GM20000 (cell line): ENCODE data around the gene PLEKHM3.

Experiments
- DNase-seq: peaks from one replicate; pipeline ENCODE4 v3.0.0; 2012; ENCODE audit warnings: low spot score
- TF ChIP-seq, protein P1 (sequence below): IDR thresholded peaks from 2 replicates; pipeline ENCODE4 v1.5.1; 2012; ENCODE audit warnings: mild to moderate bottlenecking, control low read depth; ENCODE audit errors: extremely low read depth, missing control alignments

The PLEKHM3 gene

DNA sequence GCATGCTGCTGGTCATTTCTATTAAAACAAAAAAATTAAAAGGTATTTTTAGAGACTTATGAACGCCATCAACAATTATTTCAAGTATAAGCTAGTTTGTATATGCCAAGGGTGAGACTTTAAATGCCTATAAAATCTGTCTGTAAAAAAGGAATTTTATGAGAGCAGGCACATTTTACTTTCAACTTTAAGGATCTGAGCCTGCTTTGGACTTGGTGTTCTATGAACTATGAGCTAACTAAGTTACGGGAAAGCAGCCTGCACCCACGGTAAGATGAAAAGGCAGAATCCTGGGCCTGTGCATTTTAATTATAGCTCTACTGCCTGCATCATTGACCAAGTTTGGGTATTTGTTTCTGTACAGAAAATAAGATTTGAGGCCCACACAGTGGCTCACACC, 95.4 kb downstream of the PLEKHM3 start:
- TF ChIP-seq, protein P1, sequence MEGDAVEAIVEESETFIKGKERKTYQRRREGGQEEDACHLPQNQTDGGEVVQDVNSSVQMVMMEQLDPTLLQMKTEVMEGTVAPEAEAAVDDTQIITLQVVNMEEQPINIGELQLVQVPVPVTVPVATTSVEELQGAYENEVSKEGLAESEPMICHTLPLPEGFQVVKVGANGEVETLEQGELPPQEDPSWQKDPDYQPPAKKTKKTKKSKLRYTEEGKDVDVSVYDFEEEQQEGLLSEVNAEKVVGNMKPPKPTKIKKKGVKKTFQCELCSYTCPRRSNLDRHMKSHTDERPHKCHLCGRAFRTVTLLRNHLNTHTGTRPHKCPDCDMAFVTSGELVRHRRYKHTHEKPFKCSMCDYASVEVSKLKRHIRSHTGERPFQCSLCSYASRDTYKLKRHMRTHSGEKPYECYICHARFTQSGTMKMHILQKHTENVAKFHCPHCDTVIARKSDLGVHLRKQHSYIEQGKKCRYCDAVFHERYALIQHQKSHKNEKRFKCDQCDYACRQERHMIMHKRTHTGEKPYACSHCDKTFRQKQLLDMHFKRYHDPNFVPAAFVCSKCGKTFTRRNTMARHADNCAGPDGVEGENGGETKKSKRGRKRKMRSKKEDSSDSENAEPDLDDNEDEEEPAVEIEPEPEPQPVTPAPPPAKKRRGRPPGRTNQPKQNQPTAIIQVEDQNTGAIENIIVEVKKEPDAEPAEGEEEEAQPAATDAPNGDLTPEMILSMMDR = no peak
- no peak for DNase-seq

DNA sequence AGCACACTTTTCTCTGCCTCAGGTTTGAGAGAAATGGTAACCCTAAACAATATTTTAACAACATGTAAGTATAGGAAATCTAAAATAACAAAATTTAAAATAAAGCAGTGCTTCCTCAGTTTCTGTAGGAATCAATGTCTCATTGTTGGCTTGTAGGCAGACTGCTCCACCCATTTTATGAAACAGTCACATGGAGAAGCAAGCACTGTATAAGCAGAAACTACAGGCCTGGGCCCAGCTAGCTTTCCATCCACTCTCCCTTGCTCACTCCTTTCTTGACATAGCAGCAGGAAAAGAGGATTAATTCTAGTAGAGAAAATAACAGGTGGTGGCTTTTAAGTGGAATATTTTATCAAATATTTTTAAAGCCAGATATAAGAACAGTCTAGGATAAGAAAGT, 97.2 kb downstream of the PLEKHM3 start:
- DNase-seq = no peak
- TF ChIP-seq, protein P1 = no peak

DNA sequence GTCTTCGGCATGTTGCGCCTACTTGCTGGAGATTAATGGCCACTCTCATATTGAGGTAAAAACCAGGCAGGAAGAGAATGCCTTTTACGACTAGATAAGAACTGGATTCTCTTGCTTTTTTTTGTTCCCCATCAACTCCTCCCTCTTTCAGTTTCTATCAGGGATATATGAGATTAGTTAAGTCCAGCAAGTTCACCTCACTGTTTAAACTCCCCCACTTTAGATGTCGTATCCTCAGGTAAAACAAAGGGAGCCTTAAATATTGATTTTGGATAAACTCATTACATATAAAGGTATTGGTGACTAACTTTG, 98.4 kb downstream of the PLEKHM3 start:
- no peak for DNase-seq
- TF ChIP-seq, protein P1 = no peak

DNA sequence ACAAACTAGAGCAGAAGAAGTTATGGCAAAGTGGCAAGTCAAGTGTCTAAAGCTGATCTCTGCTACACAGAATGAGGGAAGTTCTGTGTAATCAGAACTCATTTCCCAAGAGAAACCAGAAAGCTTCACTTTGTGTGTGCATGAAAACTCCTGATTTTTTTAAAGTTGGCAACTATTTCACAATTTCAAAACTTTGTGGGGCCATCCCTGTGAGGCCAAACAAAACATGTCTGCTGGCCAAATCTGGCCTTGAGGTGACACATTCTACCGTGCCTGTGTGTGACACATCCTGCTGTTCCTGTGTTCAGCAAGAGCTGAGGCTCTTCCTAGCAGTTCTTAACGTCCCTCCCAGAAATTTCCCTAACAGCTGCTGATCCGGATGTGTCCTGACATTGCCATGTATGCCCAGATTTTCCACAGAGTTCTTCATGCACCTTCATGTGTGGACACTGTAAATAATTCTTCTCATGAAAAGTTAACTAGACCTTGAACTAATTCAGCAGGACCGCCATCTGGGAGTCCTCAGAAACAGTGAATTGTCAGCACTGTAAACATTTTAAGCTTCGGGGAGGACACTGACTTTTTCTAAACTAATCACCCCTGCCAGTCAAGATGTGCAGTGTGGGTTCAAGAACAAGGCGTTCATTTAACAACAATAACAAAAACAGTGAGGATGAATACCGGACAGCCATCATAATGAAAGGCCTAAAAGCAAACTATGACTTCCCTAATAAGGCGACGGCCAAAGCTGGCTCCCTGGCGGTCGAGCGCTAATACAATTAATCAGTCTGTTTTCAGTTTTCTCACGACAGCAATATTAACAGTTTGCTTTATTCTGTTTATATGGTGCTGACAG, 99.0 kb downstream of the PLEKHM3 start:
- no peak for DNase-seq

DNA sequence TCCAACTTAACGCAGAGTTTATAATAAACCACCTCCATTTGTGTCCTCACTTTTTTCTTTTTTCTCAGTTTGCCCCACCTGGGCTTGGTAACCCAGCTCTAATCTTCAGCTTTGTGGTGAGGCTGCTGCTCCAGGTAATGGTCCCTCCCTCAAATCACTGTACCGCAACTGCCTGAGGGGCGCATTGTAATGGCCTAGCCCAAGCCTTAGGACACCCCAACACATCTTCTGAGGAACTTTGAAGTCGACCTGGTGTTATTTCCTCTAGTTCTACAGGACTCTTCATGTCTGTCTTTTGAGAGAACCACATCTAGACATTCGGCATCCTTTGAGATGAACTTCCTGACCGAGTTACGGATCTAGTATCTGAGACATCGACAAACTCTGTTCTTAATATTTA, 99.7 kb downstream of the PLEKHM3 start:
- TF ChIP-seq, protein P1 = no peak
- DNase-seq = no peak

More for the DNA sequence above, 99.0 kb downstream of the PLEKHM3 start:
- TF ChIP-seq, protein P1 = no peak

DNA sequence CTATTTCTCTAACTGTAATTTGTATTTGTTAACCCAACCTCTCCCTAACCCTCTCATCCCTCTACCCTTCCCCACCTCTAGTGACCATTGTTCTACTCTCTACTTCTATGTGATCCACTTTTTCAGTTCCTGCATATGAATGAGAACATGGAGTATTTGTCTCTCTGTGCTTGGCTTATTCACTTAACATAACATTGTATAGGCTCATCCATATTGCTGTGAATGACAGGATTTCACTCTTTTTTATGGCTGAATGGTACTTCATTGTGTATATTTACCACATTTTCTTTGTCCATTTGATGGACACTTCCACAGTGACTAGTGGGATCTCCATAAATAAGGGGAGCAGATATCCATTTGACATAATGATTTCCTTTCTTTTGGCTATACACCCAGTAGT, 103.7 kb downstream of the PLEKHM3 start:
- DNase-seq = no peak
- TF ChIP-seq, protein P1 = no peak

DNA sequence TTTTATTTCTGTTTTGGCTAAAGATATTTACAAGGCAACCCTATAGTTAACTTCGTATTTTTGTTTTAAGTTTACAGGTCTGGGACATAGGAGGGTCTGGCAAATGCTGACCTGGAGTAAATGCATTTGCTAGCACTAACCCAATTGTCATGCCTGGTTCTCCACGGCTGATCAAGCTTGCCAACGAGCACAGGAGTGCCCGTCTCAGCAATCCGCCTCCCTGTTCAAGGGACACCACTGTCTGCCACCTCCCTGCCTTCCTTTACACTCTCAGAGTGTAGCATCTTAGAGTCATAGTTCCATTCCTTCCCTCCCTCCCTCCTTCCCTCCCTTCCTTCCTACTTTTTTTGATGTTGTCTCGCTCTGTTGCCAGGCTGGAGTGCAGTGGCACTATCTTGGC, 104.6 kb downstream of the PLEKHM3 start:
- TF ChIP-seq, protein P1 = no peak
- no peak for DNase-seq
